Measurements from ENCODE around the gene EFNA5.
"Not testable (repeated sequence)": the region's sequence is repeated elsewhere in the genome, so short reads cannot be mapped to it uniquely, and the experiment has no call there.

The EFNA5 gene

GRCh38 chr5:107464876-107465275 lies 205.9 kb downstream of the EFNA5 start:
- DNase-seq (ENCODE audit: low read depth in 2 of 2, low spot score in 1 of 2) = no peak

GRCh38 chr5:107464416-107464815 lies 206.3 kb downstream of the EFNA5 start:
- DNase-seq (ENCODE audit: low read depth in 2 of 2, low spot score in 1 of 2) = no peak

- DNase-seq (ENCODE audit: low read depth in 2 of 2, low spot score in 1 of 2) = no peak
Measured at GRCh38 chr5:107463731-107464130, 207.0 kb downstream of the EFNA5 start.

GRCh38 chr5:107461770-107462169 lies 209.0 kb downstream of the EFNA5 start:
- DNase-seq (ENCODE audit: low read depth in 2 of 2, low spot score in 1 of 2) = no peak

- no peak for DNase-seq (ENCODE audit: low read depth in 2 of 2, low spot score in 1 of 2)
Measured at GRCh38 chr5:107460789-107461188, 209.9 kb downstream of the EFNA5 start.

- no peak for DNase-seq (ENCODE audit: low read depth in 2 of 2, low spot score in 1 of 2)
Measured at GRCh38 chr5:107459605-107460004, 211.1 kb downstream of the EFNA5 start.

- no peak for DNase-seq (ENCODE audit: low read depth in 2 of 2, low spot score in 1 of 2)
Measured at GRCh38 chr5:107458322-107458721, 212.4 kb downstream of the EFNA5 start.

GRCh38 chr5:107457881-107458280 lies 212.9 kb downstream of the EFNA5 start:
- no peak for DNase-seq (ENCODE audit: low read depth in 2 of 2, low spot score in 1 of 2)

- DNase-seq (ENCODE audit: low read depth in 2 of 2, low spot score in 1 of 2) = no peak
Measured at GRCh38 chr5:107457138-107457537, 213.6 kb downstream of the EFNA5 start.

- no peak for DNase-seq (ENCODE audit: low read depth in 2 of 2, low spot score in 1 of 2)
Measured at GRCh38 chr5:107456281-107456715, 214.4 kb downstream of the EFNA5 start.

GRCh38 chr5:107455111-107455544 lies 215.6 kb downstream of the EFNA5 start:
- no peak for DNase-seq (ENCODE audit: low read depth in 2 of 2, low spot score in 1 of 2)

GRCh38 chr5:107451827-107452226 lies 218.9 kb downstream of the EFNA5 start:
- not testable (repeated sequence) for DNase-seq (ENCODE audit: low read depth in 2 of 2, low spot score in 1 of 2)

GRCh38 chr5:107451028-107451427 lies 219.7 kb downstream of the EFNA5 start:
- DNase-seq (ENCODE audit: low read depth in 2 of 2, low spot score in 1 of 2) = no peak

- no peak for DNase-seq (ENCODE audit: low read depth in 2 of 2, low spot score in 1 of 2)
Measured at GRCh38 chr5:107450531-107450930, 220.2 kb downstream of the EFNA5 start.

GRCh38 chr5:107449369-107449768 lies 221.4 kb downstream of the EFNA5 start:
- no peak for DNase-seq (ENCODE audit: low read depth in 2 of 2, low spot score in 1 of 2)

- DNase-seq (ENCODE audit: low read depth in 2 of 2, low spot score in 1 of 2) = no peak
Measured at GRCh38 chr5:107447587-107447986, 223.2 kb downstream of the EFNA5 start.

- DNase-seq (ENCODE audit: low read depth in 2 of 2, low spot score in 1 of 2) = no peak
Measured at GRCh38 chr5:107446972-107447371, 223.8 kb downstream of the EFNA5 start.

- no peak for DNase-seq (ENCODE audit: low read depth in 2 of 2, low spot score in 1 of 2)
Measured at GRCh38 chr5:107444300-107444699, 226.4 kb downstream of the EFNA5 start.

- no peak for DNase-seq (ENCODE audit: low read depth in 2 of 2, low spot score in 1 of 2)
Measured at GRCh38 chr5:107443897-107444296, 226.8 kb downstream of the EFNA5 start.

GRCh38 chr5:107442452-107442851 lies 228.3 kb downstream of the EFNA5 start:
- no peak for DNase-seq (ENCODE audit: low read depth in 2 of 2, low spot score in 1 of 2)

- DNase-seq (ENCODE audit: low read depth in 2 of 2, low spot score in 1 of 2) = no peak
Measured at GRCh38 chr5:107439832-107440231, 230.9 kb downstream of the EFNA5 start.

GRCh38 chr5:107437986-107438510 lies 232.7 kb downstream of the EFNA5 start:
- no peak for DNase-seq (ENCODE audit: low read depth in 2 of 2, low spot score in 1 of 2)

- no peak for DNase-seq (ENCODE audit: low read depth in 2 of 2, low spot score in 1 of 2)
Measured at GRCh38 chr5:107437154-107437553, 233.6 kb downstream of the EFNA5 start.

- DNase-seq (ENCODE audit: low read depth in 2 of 2, low spot score in 1 of 2) = no peak
Measured at GRCh38 chr5:107436201-107436600, 234.5 kb downstream of the EFNA5 start.
